Measurements from ENCODE around the gene MAFF. TPM values are rescaled to one million over a fixed set of nuclear protein-coding genes. Genes with fewer than 3 reads are reported as not detected.
A peak's percentile ranks its signal among the peaks of the same experiment; 100 is the strongest.

The MAFF gene
- total RNA-seq, 1 experiment from 2014 or later, result 42.0 TPM

- DNase-seq (ENCODE audit: low read depth), result no peak
Measured at GRCh38 chr22:38248280-38248679, 46.5 kb downstream of the MAFF start.

GRCh38 chr22:38249301-38249700 lies 47.5 kb downstream of the MAFF start:
- no peak for DNase-seq (ENCODE audit: low read depth)

GRCh38 chr22:38249803-38250642 lies 48.2 kb downstream of the MAFF start:
- DNase-seq (ENCODE audit: low read depth), result no peak

- DNase-seq (ENCODE audit: low read depth), result no peak
Measured at GRCh38 chr22:38250643-38251340, 49.0 kb downstream of the MAFF start.

- DNase-seq (ENCODE audit: low read depth), result no peak
Measured at GRCh38 chr22:38251341-38251692, 49.5 kb downstream of the MAFF start.

- no peak for DNase-seq (ENCODE audit: low read depth)
Measured at GRCh38 chr22:38255697-38256096, 53.9 kb downstream of the MAFF start.

- DNase-seq (ENCODE audit: low read depth), result peak; percentile 28
Measured at GRCh38 chr22:38257181-38257580, 55.4 kb downstream of the MAFF start.

GRCh38 chr22:38257650-38258250 lies 56.0 kb downstream of the MAFF start:
- DNase-seq (ENCODE audit: low read depth), result no peak

- no peak for DNase-seq (ENCODE audit: low read depth)
Measured at GRCh38 chr22:38258895-38259294, 57.1 kb downstream of the MAFF start.

GRCh38 chr22:38259370-38259769 lies 57.6 kb downstream of the MAFF start:
- no peak for DNase-seq (ENCODE audit: low read depth)

GRCh38 chr22:38260761-38261681 lies 59.2 kb downstream of the MAFF start:
- no peak for DNase-seq (ENCODE audit: low read depth)

- DNase-seq (ENCODE audit: low read depth), result peak; percentile 21
Measured at GRCh38 chr22:38262051-38262795, 60.4 kb downstream of the MAFF start.

GRCh38 chr22:38264322-38264843 lies 62.6 kb downstream of the MAFF start:
- no peak for DNase-seq (ENCODE audit: low read depth)

Other genes starting within 250 kb of the MAFF start
- gene C22orf23, start 248.4 kb upstream of the MAFF start, total RNA-seq (2014; rRNA removed; shearing (Covaris generic)), result 3.4 TPM in 1 of 2 replicates, not detected in the other
- 138 and 183 TPM in 2 replicates for gene POLR2F, start 248.3 kb upstream of the MAFF start, total RNA-seq (2014; rRNA removed; shearing (Covaris generic))
- gene SOX10, start 217.4 kb upstream of the MAFF start, total RNA-seq (2014; rRNA removed; shearing (Covaris generic)), result not detected in 2 replicates
- gene PICK1, start 144.6 kb upstream of the MAFF start, total RNA-seq (2014; rRNA removed; shearing (Covaris generic)), result 19.4 and 28.8 TPM in 2 replicates
- gene SLC16A8, start 117.8 kb upstream of the MAFF start, total RNA-seq (2014; rRNA removed; shearing (Covaris generic)), result not detected in 2 replicates
- gene BAIAP2L2, start 91.3 kb upstream of the MAFF start, total RNA-seq (2014; rRNA removed; shearing (Covaris generic)), result 16.2 and 16.8 TPM in 2 replicates
- gene PLA2G6, start 20.2 kb upstream of the MAFF start, total RNA-seq (2014; rRNA removed; shearing (Covaris generic)), result 2.8 and 3.9 TPM in 2 replicates
- gene TMEM184B, start 71.0 kb downstream of the MAFF start, total RNA-seq (2014; rRNA removed; shearing (Covaris generic)), result 9.7 and 12.8 TPM in 2 replicates
- gene CSNK1E, start 115.4 kb downstream of the MAFF start, total RNA-seq (2014; rRNA removed; shearing (Covaris generic)), result 51.6 and 62.7 TPM in 2 replicates